Suprapubic skin (tissue), 4 donors: ENCODE measurements around the gene VAMP3.

Experiments
- EP300 ChIP-seq: sonication (generic); formaldehyde crosslinking; IDR thresholded peaks from one replicate; pipeline ENCODE4 v1.6.1; 2017; ENCODE audit warnings: antibody characterized with exemption
- POLR2A ChIP-seq, 2 donors: fragments of 450-650 bp; IDR thresholded peaks; one replicate each; pipeline ENCODE4 v1.6.1; 2017; ENCODE audit warnings: antibody characterized with exemption in 2 of 2, mild to moderate bottlenecking in 2 of 2, moderate library complexity in 2 of 2
- POLR2AphosphoS5 ChIP-seq, 3 donors: sonication (generic); formaldehyde crosslinking; IDR thresholded peaks; one replicate each; pipeline ENCODE4 v1.6.1; 2017; ENCODE audit warnings: antibody characterized with exemption in 3 of 3
- TF ChIP-seq, protein P1 (sequence below), 2 donors: fragments of 200-600 bp in 1 of 2; fragments of 450-650 bp in 1 of 2; sonication (generic) in 1 of 2; IDR thresholded peaks; one replicate each; pipeline ENCODE4 v1.5.1; 2016 to 2019; ENCODE audit warnings: antibody characterized with exemption in 2 of 2, mild to moderate bottlenecking in 1 of 2, moderate library complexity in 1 of 2

- TF ChIP-seq, protein P1, sequence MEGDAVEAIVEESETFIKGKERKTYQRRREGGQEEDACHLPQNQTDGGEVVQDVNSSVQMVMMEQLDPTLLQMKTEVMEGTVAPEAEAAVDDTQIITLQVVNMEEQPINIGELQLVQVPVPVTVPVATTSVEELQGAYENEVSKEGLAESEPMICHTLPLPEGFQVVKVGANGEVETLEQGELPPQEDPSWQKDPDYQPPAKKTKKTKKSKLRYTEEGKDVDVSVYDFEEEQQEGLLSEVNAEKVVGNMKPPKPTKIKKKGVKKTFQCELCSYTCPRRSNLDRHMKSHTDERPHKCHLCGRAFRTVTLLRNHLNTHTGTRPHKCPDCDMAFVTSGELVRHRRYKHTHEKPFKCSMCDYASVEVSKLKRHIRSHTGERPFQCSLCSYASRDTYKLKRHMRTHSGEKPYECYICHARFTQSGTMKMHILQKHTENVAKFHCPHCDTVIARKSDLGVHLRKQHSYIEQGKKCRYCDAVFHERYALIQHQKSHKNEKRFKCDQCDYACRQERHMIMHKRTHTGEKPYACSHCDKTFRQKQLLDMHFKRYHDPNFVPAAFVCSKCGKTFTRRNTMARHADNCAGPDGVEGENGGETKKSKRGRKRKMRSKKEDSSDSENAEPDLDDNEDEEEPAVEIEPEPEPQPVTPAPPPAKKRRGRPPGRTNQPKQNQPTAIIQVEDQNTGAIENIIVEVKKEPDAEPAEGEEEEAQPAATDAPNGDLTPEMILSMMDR (IDR thresholded peaks at IDR 0.05): no peak
- TF ChIP-seq POLR2A (IDR thresholded peaks at IDR 0.05): no peak
- TF ChIP-seq POLR2AphosphoS5 (IDR thresholded peaks at IDR 0.05): no peak
- TF ChIP-seq EP300: no peak
Observed at GRCh38 chr1:7778133-7778628, 7.1 kb downstream of the VAMP3 start.
